MM.1S (cell line): ENCODE results near the gene PDIA6.

ENCODE experiments used
- DNase-seq: peaks from one replicate; pipeline ENCODE4 v3.0.0-alpha.2; 2015
- H2AFZ ChIP-seq: fragments of 300-600 bp; sonication (generic); 2 replicates; pipeline ENCODE4 v1.6.0; 2016; ENCODE audit warnings: antibody characterized with exemption, low read length
- H3F3A ChIP-seq: fragments of 300-600 bp; sonication (generic); 2 replicates; pipeline ENCODE4 v1.6.1; 2016; ENCODE audit warnings: mild to moderate bottlenecking, antibody characterized with exemption, low read length, moderate library complexity, mixed read lengths; ENCODE audit not compliant: insufficient read depth
- H3K27ac ChIP-seq: fragments of 300-600 bp; sonication (generic); 2 replicates; pipeline ENCODE4 v1.5.1; 2016; ENCODE audit warnings: mild to moderate bottlenecking, low read length
- H3K27me3 ChIP-seq: fragments of 300-600 bp; sonication (generic); replicated peaks from 2 replicates; pipeline ENCODE4 v1.6.0; 2016; ENCODE audit warnings: low read length; ENCODE audit not compliant: insufficient read depth
- H3K36me3 ChIP-seq: fragments of 300-600 bp; sonication (generic); replicated peaks from 2 replicates; pipeline ENCODE4 v1.6.1; 2016; ENCODE audit warnings: mild to moderate bottlenecking, low read length, mixed read lengths; ENCODE audit not compliant: insufficient read depth
- H3K4me1 ChIP-seq: fragments of 300-600 bp; sonication (generic); 2 replicates; pipeline ENCODE4 v1.6.1; 2016; ENCODE audit warnings: low read length, mixed read lengths
- H3K4me2 ChIP-seq: fragments of 300-600 bp; sonication (generic); 2 replicates; pipeline ENCODE4 v1.6.0; 2016; ENCODE audit warnings: low read depth, low read length
- H3K4me3 ChIP-seq: fragments of 300-600 bp; sonication (generic); 2 replicates; pipeline ENCODE4 v1.5.1; 2016; ENCODE audit warnings: low read length, mixed read lengths
- H3K79me2 ChIP-seq: fragments of 300-600 bp; sonication (generic); 2 replicates; pipeline ENCODE4 v1.6.1; 2016; ENCODE audit warnings: mixed run types, low read length, mixed read lengths
- H3K9ac ChIP-seq: fragments of 300-600 bp; sonication (generic); 2 replicates; pipeline ENCODE4 v1.6.1; 2016; ENCODE audit warnings: low read length, mixed read lengths
- H3K9me2 ChIP-seq: fragments of 300-600 bp; sonication (generic); replicated peaks from 2 replicates; pipeline ENCODE4 v1.6.1; 2016; ENCODE audit warnings: mild to moderate bottlenecking, low read length, mixed read lengths; ENCODE audit not compliant: insufficient read depth
- H3K9me3 ChIP-seq: fragments of 300-600 bp; sonication (generic); replicated peaks from 2 replicates; pipeline ENCODE4 v1.6.1; 2016; ENCODE audit warnings: mild to moderate bottlenecking, low read length, mixed read lengths; ENCODE audit not compliant: insufficient read depth
- H4K20me1 ChIP-seq: fragments of 300-600 bp; sonication (generic); 2 replicates; pipeline ENCODE4 v1.6.1; 2016; ENCODE audit warnings: mild to moderate bottlenecking, low read length, moderate library complexity, mixed read lengths; ENCODE audit not compliant: insufficient read depth
- EZH2 ChIP-seq: fragments of 300-600 bp; sonication (generic); optimal IDR thresholded peaks from 2 replicates; pipeline ENCODE3; 2017; ENCODE audit warnings: low read depth, mild to moderate bottlenecking, antibody characterized with exemption, low read length, mixed read lengths
- EZH2phosphoT487 ChIP-seq: fragments of 300-600 bp; sonication (generic); IDR thresholded peaks from 2 replicates; pipeline ENCODE4 v1.6.1; 2018; ENCODE audit warnings: antibody characterized with exemption, low read length
- TF ChIP-seq, protein P1 (sequence below): fragments of 300-600 bp; sonication (generic); IDR thresholded peaks from 2 replicates; pipeline ENCODE4 v1.5.1; 2016; ENCODE audit warnings: antibody characterized with exemption, low read length, mixed read lengths

PDIA6 gene

DNA sequence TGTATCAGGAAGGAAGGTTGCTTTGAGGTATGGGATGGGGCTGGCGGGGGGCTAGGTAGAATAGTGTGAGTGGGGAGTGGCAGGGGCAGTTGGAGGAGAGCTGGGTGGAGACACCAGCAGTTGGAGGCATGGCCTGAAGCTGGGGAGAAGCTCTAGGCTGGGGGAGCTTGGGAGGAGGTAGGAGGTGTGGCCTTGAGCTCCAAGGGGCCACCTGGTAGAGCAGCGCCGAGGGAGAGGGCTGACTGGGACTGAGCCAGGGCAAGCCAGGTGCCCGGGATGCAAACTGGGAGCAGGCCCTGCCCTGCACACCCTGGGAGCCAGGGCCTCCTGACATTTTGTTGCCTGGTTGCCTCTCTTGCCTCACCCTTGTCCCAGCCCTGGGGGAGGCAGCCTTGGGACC, 33.1 kb upstream of the PDIA6 start:
- no peaks in the 10 kb centered on the region for H4K20me1 ChIP-seq
- no peaks in the 10 kb centered on the region for H3K9me2 ChIP-seq
- no peak overlapping the region for H3K4me3 ChIP-seq
- no peaks in the 10 kb centered on the region for H3K9me3 ChIP-seq
- no peaks in the 10 kb centered on the region for H3K36me3 ChIP-seq
- no peak overlapping the region for H3K4me2 ChIP-seq
- no peaks in the 10 kb centered on the region for H3F3A ChIP-seq
- H3K27ac ChIP-seq = no peak overlapping the region
- no peaks in the 10 kb centered on the region for H3K79me2 ChIP-seq
- no peak for DNase-seq
- TF ChIP-seq EZH2phosphoT487 = no peak
- no peak for TF ChIP-seq EZH2
- TF ChIP-seq, protein P1, sequence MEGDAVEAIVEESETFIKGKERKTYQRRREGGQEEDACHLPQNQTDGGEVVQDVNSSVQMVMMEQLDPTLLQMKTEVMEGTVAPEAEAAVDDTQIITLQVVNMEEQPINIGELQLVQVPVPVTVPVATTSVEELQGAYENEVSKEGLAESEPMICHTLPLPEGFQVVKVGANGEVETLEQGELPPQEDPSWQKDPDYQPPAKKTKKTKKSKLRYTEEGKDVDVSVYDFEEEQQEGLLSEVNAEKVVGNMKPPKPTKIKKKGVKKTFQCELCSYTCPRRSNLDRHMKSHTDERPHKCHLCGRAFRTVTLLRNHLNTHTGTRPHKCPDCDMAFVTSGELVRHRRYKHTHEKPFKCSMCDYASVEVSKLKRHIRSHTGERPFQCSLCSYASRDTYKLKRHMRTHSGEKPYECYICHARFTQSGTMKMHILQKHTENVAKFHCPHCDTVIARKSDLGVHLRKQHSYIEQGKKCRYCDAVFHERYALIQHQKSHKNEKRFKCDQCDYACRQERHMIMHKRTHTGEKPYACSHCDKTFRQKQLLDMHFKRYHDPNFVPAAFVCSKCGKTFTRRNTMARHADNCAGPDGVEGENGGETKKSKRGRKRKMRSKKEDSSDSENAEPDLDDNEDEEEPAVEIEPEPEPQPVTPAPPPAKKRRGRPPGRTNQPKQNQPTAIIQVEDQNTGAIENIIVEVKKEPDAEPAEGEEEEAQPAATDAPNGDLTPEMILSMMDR = no peak
- no peaks in the 10 kb centered on the region for H3K4me1 ChIP-seq
- H3K27me3 ChIP-seq = no peaks in the 10 kb centered on the region; the same call in 1 of the 2 replicates
- H2AFZ ChIP-seq = no peak overlapping the region
- no peak overlapping the region for H3K9ac ChIP-seq

DNA sequence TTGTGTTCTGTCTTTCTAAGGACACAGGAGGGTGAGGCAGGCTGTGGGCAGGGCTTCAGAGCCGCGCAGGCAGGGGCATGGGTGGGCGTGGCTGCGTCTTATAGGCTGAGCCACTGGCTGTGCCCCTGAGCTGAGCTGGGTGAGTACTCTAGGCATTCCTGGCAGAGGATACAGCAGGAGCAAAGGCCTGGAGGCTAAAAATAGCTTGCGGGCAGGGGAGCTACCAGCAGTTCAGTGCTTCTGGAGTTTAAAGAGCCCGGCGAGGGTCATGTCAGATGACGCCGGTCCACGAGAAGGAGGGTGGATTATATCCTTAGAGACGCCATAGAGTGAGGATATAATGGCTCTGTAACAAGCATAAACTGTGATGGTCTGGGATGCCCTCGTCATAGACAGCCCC, 31.5 kb upstream of the PDIA6 start:
- no peaks in the 10 kb centered on the region for H3K36me3 ChIP-seq
- H3K4me1 ChIP-seq = no peaks in the 10 kb centered on the region
- no peaks in the 10 kb centered on the region for H3K9me3 ChIP-seq
- H3K27me3 ChIP-seq = peaks cover 3% of the 10 kb centered on the region
- H3K79me2 ChIP-seq = no peaks in the 10 kb centered on the region
- H3K27ac ChIP-seq = no peak overlapping the region
- H3K4me2 ChIP-seq = no peak overlapping the region
- no peak for DNase-seq
- no peak overlapping the region for H3K9ac ChIP-seq
- H3F3A ChIP-seq = no peaks in the 10 kb centered on the region
- H4K20me1 ChIP-seq = no peaks in the 10 kb centered on the region
- H3K9me2 ChIP-seq = no peaks in the 10 kb centered on the region
- no peak overlapping the region for H2AFZ ChIP-seq
- no peak overlapping the region for H3K4me3 ChIP-seq
- no peak for TF ChIP-seq EZH2phosphoT487
- TF ChIP-seq EZH2 = no peak
- TF ChIP-seq, protein P1 = no peak

- no peak for DNase-seq
- Histone ChIP-seq H3K4me1 (no peaks in the 10 kb centered on the region), H2AFZ (no peak overlapping the region), H3K9me3 (no peaks in the 10 kb centered on the region), H3K9ac (no peak overlapping the region), H3K79me2 (no peaks in the 10 kb centered on the region), H3K4me3 (no peak overlapping the region), H3K27me3 (peaks cover 15% of the 10 kb centered on the region), H4K20me1 (no peaks in the 10 kb centered on the region), H3K9me2 (no peaks in the 10 kb centered on the region), H3F3A (no peaks in the 10 kb centered on the region), H3K27ac (no peak overlapping the region), H3K36me3 (no peaks in the 10 kb centered on the region), H3K4me2 (no peak overlapping the region)
- TF ChIP-seq, protein P1 = no peak
- TF ChIP-seq EZH2 = no peak
- no peak for TF ChIP-seq EZH2phosphoT487
Observed at GRCh38 chr2:10842506-10842905, 29.9 kb upstream of the PDIA6 start.
